Measurements from ENCODE around the gene BRD4. TPM values are rescaled to one million over a fixed set of nuclear protein-coding genes. Genes with fewer than 3 reads are reported as not detected.

Gene BRD4
- total RNA-seq, 4 donors from 2014 or later, result 5.6 to 156 (median 16.6) TPM

GRCh38 chr19:15231271-15231670, 101.1 kb downstream of the BRD4 start:
- Histone ChIP-seq H3K9me3 (no peaks in the 10 kb centered on the region), H3K4me3 (no peak overlapping the region), H3K27me3 (no peaks in the 10 kb centered on the region), H3K27ac (no peak overlapping the region), H3K36me3 (no peaks in the 10 kb centered on the region), H3K4me1 (no peaks in the 10 kb centered on the region)
- TF ChIP-seq POLR2A (IDR thresholded peaks at IDR 0.05), result no peak
- no peak for TF ChIP-seq CTCF (IDR thresholded peaks at IDR 0.05)
- intact Hi-C loops (cut with DNase I; ENCODE audit: low total_unique reads), result no loop called here
- no peak for DNase-seq

GRCh38 chr19:15227261-15227660, 105.1 kb downstream of the BRD4 start:
- H3K4me1 ChIP-seq, result no peaks in the 10 kb centered on the region
- no peak for TF ChIP-seq POLR2A (IDR thresholded peaks at IDR 0.05)
- no peak for TF ChIP-seq CTCF (IDR thresholded peaks at IDR 0.05)
- no peak overlapping the region for H3K4me3 ChIP-seq
- H3K27me3 ChIP-seq, result no peaks in the 10 kb centered on the region
- H3K9me3 ChIP-seq, result no peaks in the 10 kb centered on the region
- intact Hi-C loops (cut with DNase I; ENCODE audit: low total_unique reads), result no loop called here
- no peak for DNase-seq
- H3K27ac ChIP-seq, result peak overlapping the region in 1 of 2 donors; percentile 59
- no peaks in the 10 kb centered on the region for H3K36me3 ChIP-seq

DNA sequence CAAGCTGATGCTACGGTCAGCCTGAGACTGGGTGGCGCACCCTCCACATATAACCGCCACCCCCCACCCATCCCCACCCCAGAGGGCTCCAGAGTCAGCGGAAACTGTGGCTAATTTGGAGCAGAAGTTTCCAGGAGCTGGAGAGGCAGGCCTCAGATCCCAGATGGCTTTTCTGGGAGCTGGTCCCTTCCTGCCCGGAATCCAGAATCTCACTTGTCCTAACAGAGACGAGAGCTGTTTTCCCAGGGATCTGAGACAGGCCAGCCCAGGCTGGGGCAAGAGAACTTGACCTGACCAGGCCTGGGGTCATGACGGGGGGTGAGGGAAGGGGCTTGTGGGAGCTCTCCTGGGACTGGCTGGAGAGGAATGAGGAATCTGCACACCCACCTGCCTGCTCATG, 106.6 kb downstream of the BRD4 start:
- intact Hi-C loops (cut with DNase I; ENCODE audit: low total_unique reads), result no loop called here
- Histone ChIP-seq H3K27me3 (no peaks in the 10 kb centered on the region), H3K27ac (peak overlapping the region; percentile 6 to 59), H3K36me3 (no peaks in the 10 kb centered on the region), H3K9me3 (no peaks in the 10 kb centered on the region), H3K4me3 (no peak overlapping the region), H3K4me1 (no peaks in the 10 kb centered on the region)
- no peak for TF ChIP-seq POLR2A (IDR thresholded peaks at IDR 0.05)
- TF ChIP-seq CTCF (IDR thresholded peaks at IDR 0.05), result no peak
- no peak for DNase-seq

GRCh38 chr19:15223649-15224361, 108.5 kb downstream of the BRD4 start:
- peak overlapping the region; percentile 52 to 64 for H3K4me3 ChIP-seq
- no peaks in the 10 kb centered on the region for H3K27me3 ChIP-seq
- TF ChIP-seq CTCF (IDR thresholded peaks at IDR 0.05) (no peak), POLR2A (IDR thresholded peaks at IDR 0.05) (peak in 1 of 2 donors; percentile 20)
- no peaks in the 10 kb centered on the region for H3K4me1 ChIP-seq
- DNase-seq, result peak in 1 of 2 donors; percentile 29
- peak overlapping the region; percentile 58 to 74 for H3K27ac ChIP-seq
- no peaks in the 10 kb centered on the region for H3K9me3 ChIP-seq
- intact Hi-C loops (cut with DNase I; ENCODE audit: low total_unique reads), result no loop called here
- H3K36me3 ChIP-seq, result no peaks in the 10 kb centered on the region

- peak; percentile 92 to 93 for DNase-seq
- intact Hi-C loops (cut with DNase I; ENCODE audit: low total_unique reads), result no loop called here
- Histone ChIP-seq H3K9me3 (no peaks in the 10 kb centered on the region), H3K4me3 (peak overlapping the region; percentile 52 to 64), H3K27me3 (no peaks in the 10 kb centered on the region), H3K27ac (peak overlapping the region; percentile 28 to 74), H3K36me3 (no peaks in the 10 kb centered on the region), H3K4me1 (no peaks in the 10 kb centered on the region)
- TF ChIP-seq POLR2A (IDR thresholded peaks at IDR 0.05) (no peak), CTCF (IDR thresholded peaks at IDR 0.05) (no peak)
Observed at GRCh38 chr19:15222738-15223648, 109.3 kb downstream of the BRD4 start.
